Activated CD4-positive, CD25-positive, alpha-beta regulatory T cell treated with anti-CD3 and anti-CD28 coated beads, Interleukin-2, amount 50 U/mL, for 24 hours (primary cell): ENCODE measurements around the gene KRTAP16-1.
"Not testable (repeated sequence)": the region's sequence is repeated elsewhere in the genome, so short reads cannot be mapped to it uniquely, and the experiment has no call there.

ENCODE experiments used
- ATAC-seq, 2 donors: fragments of 150-1000 bp; cut with Tn5 transposase; one replicate each; pipeline ENCODE4 v1.10.0; 2021; ENCODE audit warnings: mild to moderate bottlenecking in 1 of 2, moderate library complexity in 1 of 2

The KRTAP16-1 gene

DNA sequence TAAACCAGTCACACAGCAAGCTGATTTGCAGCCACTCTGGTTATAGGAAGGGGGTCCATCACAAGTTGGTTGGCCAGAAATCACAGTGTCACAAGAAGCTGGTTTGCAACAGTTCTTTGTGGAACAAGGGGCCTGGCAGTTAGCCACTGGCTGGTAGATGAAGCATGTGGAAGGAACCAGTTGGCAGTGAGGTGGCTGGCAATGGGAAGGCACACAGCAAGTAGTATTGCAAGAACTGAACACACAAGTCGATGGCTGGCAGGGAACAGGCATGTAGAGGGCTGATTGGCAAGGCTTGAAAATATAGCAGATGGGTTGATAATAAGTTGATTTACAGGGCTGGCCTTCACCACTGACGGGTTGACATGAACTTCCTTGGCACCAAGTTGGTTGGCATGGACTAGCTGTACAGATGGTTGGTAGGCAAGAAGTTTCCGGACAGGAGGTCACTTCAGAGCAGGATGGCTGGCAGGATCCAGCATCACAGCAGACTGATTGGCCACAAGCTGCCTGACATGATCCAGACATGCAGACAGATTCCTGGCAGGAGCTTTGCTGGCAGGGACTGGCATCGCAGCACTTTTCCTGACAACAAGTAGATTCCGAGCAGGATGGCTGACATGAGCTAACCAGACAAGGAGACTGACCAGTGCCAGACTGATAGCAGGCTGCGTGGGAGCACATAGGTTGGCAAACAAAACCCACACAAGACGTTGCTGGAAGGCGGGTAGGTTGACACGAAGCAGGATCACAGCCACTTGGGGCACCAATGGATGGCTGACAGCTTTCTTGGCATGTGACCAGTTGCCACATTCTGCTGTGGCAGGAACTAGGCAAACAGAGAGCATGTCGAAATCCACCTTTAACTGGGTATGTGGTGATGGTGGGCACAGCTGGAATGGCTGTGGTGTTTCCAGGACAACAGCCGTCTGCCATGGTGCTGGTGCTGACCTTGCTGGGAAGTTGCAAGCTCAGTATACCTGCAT is 6.9 kb downstream of the KRTAP16-1 start, which contains the start of gene KRTAP29-1:
KRTAP29-1 (minus strand) TSS at position 936 of the 986 bp plus-strand sequence; CDS start at position 936, 0 bp downstream.
- ATAC-seq, result no peak

DNA sequence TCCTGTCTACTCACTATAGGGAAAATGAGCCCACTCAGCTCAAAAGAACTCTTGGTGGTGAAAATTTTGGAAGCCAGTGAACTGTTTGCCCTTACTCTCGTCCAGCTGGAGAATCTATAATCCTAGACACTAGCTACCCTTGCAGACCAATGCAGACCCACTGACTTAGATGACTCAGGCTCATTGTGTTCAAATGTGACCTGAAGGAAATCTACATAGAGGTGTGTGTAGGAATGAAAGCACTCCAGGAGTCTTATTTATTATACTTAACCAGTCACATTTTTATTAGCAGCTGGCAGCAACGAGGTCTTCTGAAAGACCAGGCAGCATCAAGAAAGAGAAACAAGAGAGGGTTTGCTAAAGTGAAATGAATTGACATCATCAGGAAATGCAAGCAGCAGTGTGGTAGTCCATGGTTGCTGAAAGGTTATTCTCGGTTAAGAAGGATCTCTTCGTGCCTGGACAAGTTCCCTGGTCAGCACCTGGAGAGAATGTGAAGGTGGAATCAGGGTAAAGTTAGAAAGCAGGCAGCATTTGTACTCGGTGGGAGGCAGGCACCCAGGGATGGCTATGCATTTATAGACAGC is 7.8 kb downstream of the KRTAP16-1 start:
- ATAC-seq, result no peak

GRCh38 chr17:41298458-41299135 is 10.5 kb downstream of the KRTAP16-1 start:
- no peak for ATAC-seq

DNA sequence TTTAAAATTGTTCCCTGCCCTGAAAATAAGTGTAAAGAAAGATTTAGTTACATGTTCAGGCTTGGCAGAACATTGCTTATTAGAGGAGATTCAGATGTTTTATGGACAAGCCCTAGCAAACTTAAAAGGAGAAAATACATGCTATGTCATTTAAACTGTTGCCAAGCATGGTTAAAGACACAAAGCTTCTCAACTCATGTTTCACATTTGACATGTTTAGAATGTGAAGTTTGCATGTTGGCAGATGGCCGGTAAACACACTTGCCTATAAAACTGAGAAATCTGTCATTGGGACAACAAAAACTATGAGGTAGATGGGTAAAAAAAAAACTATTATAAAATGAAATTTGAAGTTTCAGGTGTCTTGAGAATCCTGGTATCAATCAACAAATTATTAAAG is 12.3 kb downstream of the KRTAP16-1 start:
- no peak for ATAC-seq

- ATAC-seq, result no peak
Observed at GRCh38 chr17:41294016-41294415, 15.1 kb downstream of the KRTAP16-1 start.

GRCh38 chr17:41287050-41287449 is 22.1 kb downstream of the KRTAP16-1 start:
- ATAC-seq, result no peak

- no peak for ATAC-seq
Observed at GRCh38 chr17:41284546-41284945, 24.6 kb downstream of the KRTAP16-1 start.

- ATAC-seq, result no peak
Observed at GRCh38 chr17:41284043-41284442, 25.1 kb downstream of the KRTAP16-1 start.

DNA sequence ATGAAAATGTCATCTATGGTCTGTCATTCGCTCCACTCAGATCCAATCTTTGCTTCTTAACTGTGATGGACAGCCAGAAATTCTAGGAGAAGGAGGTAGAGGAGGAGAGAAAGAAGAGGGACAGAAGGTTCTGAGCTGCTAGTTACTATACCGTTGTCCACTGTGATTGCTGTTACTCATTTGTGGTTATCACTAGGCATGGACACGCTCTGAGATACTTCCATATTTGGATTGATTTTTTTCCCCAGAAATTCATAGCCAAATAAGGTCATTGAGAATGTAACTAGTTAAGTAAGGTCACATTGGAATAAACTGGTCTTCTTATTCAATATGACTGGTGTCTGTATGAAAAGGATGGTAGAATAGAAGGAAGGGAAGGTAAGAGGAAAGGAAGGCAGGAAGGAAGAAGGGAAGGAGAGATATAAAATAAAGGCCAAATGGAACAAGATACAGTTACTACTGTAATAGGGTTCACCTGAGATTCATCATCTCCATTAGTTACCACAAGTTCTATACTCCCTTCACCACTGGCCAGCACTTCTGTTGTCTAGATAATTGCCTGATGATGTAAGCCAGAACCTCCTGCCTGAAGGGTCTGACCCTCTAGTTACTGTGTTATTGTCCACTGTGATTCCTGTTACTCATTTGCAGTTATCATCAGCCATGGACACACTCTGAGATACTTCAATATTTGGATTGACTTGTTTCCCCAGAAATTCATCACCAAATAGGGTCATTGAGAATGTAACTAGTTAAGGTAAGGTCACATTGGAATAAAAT is 30.7 kb downstream of the KRTAP16-1 start:
- ATAC-seq, result no peak

- ATAC-seq, result not testable (repeated sequence)
Observed at GRCh38 chr17:41275648-41276190, 33.4 kb downstream of the KRTAP16-1 start, which contains the start of gene KRTAP9-7. Gene KRTAP9-7 (plus strand): TSS chr17:41275698. CDS start chr17:41275698, 0 bp downstream.

GRCh38 chr17:41271858-41272257 is 37.3 kb downstream of the KRTAP16-1 start:
- ATAC-seq, result no peak

DNA sequence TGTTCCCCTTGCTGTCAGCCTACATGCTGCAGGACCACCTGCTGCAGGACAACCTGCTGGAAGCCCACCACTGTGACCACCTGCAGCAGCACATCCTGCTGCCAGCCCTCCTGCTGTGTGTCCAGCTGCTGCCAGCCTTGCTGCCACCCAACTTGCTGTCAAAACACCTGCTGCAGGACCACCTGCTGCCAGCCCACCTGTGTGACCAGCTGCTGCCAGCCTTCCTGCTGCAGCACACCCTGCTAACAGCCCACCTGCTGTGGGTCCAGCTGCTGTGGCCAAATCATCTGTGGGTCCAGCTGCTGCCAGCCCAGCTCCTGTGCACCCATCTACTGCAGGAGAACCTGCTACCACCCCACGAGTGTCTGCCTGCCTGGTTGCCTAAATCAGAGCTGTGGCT is 37.8 kb downstream of the KRTAP16-1 start:
- ATAC-seq, result not testable (repeated sequence)

GRCh38 chr17:41267711-41268110 is 41.4 kb downstream of the KRTAP16-1 start:
- no peak for ATAC-seq

- no peak for ATAC-seq
Observed at GRCh38 chr17:41265078-41265477, 44.0 kb downstream of the KRTAP16-1 start, which contains the start of gene KRTAP9-6. Gene KRTAP9-6 (plus strand): TSS chr17:41265378. CDS start chr17:41265378, 0 bp downstream.

DNA sequence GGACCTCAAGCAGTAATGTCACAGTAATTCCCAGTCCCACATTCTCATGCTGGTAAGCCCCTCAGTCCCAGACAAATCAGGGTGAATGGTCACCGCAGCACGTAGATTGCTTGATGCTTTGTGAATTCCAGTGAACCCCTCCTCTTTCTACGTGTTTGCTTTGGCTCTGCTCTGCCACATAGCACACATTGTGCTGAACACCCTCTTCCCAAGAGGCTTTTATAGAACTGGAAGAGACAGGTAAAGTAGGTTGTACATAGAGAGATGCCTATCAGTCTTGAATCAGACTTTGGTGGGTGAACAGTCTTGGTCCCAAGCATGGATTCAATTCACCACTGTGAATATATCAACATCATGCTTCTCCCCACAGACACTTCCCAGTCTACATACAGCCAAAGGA is 44.5 kb downstream of the KRTAP16-1 start:
- no peak for ATAC-seq

- ATAC-seq, result no peak
Observed at GRCh38 chr17:41263212-41263611, 45.9 kb downstream of the KRTAP16-1 start.

DNA sequence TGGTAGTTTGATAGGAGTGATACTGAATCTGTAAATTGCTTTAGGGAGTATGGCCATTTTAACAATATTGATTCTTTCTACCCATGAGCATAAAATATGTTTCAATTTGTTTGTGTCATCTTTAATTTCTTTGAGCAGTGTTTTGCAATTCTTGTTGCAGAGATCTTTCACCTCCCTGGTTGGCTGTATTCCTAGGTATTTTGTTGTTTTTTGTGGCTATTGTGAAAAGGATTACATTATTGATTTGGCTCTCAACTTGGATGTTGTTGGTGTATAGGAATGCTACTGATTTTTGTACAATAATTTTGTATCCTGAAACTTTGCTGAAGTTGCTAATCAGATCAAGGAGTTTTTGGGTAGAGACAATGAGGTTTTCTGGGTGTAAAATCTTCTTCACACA is 50.7 kb downstream of the KRTAP16-1 start:
- no peak for ATAC-seq
